IPS DF 4.7 (cell line): ENCODE measurements around the gene PDCD10.

Experiments used
- DNase-seq: peaks from one replicate; pipeline ENCODE4 v3.0.0-alpha.2; 2013; ENCODE audit warnings: low spot score; ENCODE audit errors: extremely low read depth

Gene PDCD10

DNA sequence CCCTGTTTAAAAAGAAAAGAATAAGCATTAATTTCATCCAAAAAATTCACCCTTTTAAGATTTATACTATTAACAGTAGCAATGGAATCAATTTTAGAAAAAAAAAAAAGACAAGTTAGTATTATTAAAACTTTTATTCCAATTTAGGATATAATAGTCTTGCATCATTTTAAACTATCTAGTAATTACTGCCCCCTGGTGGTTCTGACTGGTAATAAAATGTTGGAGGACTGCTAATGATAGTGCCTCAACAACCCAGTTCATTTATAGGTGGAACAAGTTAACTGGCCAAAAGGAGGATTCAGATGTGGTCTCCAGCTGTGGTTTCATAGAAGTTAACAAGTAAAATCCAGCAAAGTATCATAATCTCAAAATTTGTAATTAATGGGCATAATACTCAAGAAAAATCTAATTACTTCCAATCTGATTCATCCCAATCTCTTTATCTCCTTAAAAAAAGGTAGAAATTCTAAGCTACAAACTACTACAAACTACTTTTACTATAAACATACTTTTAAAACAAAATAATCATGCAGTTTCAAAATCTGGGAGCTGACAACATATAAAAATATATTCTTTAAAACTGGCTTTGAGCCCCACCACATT lies 50.2 kb downstream of the PDCD10 start:
- DNase-seq = no peak

DNA sequence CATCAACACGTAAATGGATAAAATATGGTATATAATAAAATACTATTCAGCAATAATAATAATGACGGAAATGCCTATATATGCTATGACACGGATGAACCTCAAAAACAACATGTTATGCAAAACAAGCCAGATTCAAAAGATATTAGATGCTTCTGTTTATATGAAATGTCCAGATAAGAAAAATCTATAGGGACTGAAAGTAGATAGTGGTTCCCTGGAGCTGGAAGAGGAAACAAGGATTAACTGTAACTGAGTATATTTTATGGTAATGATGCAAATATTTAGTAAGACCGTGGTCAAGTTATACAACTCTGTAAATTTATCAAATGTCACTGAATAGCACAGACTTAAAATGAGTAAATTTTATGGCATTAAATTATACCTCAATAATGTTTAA lies 55.2 kb downstream of the PDCD10 start:
- no peak for DNase-seq

DNA sequence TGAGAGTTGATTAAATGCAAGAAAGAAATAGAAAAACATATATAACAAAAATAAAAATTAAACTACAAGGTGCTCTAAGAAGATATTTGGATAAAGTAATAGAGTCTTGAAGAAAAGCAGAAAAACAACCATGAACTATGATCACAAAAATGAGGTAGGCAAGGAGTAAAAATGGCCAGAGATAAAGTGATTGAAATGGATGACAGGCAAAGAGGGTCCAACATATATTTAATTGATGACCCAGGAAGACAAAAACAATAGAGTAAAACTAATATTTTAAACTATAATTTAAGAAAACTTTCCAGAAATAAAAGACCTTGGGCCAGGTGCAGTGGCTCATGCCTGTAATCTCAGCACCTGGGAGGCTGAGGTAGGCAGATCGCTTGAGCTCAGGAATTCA lies 58.8 kb downstream of the PDCD10 start:
- DNase-seq = no peak

DNA sequence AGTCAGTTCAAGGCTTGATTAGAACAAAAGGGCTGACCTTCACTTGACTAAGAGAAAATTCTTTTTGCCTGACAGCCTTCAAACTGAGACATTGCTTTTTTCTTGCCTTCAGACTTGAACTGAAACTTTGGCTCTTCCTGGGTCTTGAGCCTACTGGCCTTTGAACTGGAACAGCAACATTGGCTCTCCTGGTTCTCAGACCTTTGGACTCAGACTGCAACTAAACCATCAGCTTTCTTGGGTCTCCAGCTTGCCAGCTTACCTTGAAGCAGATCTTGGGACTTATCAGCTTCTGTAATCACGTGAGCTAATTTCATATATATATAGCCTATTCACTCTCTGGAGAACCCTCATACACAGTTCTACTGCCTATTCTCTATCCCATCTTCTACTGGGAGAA lies 61.5 kb downstream of the PDCD10 start:
- DNase-seq = no peak

DNA sequence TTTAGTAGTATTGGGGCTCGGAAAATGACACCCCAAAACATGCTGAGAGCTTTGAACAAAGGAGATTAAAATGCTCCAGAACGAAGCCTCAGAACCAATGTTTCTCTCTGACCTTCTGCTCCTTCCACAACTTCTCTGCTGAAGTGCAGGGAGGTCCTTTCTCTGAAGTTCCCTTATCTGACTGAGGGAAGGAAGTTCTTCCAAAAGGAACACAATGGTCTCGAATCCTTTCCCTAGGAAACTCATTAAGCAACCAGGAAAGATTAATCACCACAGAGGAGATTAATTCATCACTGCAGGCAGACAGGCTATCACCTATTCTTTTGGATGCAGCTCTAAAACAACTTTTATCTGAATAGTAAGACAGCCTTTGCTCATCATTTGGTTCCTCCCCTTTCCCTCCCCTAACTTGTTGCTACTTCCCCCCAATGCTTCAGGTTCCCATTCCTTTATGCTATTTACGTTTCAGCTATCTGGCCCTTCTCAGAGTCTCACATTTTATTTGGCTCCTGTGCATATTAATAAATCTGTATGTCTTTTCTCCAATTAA lies 62.7 kb downstream of the PDCD10 start:
- no peak for DNase-seq

DNA sequence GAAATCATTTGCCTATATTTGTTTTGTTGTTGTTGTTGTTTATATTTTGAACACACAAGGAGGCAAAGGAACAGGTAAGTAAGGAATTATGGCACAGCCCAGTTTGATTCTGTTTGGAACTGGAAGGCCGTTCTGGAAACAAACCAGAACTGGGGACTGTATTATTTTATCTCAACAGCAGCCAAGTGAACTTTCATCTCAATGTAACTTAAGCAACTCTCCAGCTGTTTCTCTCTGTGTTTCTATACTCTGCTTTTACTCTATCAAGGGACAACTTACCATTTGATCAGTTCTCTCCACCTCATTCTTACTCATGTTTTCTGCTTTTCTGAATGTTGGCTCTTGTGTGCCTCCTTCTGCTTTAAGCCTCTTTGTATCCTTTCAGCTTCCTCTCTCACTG lies 65.0 kb downstream of the PDCD10 start:
- DNase-seq = no peak

DNA sequence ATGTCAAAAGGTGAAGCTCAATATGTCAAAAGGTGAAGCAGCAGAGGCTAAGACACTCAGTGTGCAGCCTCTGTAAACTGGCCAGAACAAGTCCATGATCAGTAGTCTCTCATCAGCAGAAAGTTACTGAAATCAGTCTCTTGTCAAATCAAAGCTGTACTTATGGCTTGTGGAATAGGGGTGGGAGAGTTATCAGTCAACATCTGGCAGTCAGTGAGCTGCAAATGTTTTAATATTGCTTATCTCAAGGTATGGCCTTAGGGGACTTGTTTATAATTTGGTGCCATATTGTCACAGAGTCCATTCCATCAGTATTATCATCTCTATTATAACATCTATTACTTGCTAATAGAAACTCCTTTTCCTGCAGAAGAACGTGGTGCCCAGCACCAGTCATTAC lies 66.0 kb downstream of the PDCD10 start:
- DNase-seq = no peak

DNA sequence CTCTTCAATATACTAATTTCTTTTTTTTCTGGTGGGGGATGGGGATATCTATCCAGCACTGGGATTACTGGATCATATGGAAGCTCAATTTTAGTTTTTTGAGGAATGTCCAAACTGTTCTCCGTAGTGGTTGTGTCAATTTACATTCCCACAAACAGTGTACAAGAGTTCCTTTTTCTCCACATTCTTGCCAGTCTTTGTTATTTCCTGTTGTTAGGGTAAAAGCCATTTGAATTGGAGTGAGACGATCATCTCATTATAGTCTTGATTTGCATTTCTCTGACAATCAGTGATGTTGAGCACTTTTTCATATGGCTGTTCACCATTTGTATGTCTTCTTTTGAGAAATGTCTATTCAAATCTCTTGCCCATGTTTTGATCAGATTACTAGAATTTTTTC lies 68.1 kb downstream of the PDCD10 start:
- DNase-seq = no peak

DNA sequence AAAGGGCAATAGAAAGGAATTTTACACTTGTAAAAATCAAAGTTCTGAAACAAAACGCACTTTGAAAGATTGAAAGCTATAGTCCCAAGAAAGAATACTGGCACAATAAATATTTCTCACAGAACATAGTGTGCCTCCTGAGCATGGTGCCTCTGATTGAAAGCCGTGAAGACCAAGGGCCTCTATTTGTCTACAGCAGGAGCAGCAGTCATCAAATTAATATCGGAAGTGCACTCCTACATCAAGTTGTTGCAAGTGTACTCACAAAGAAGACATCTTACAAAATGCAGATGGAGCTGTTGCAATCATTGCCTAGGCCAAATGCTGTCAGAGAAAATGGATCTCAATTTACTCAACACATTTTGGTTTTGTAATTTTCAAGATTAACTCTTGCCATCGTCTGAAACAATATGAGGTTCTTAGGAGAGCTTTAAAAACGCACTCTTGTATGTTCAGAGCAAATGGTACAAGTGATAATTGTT lies 71.7 kb downstream of the PDCD10 start:
- DNase-seq = no peak

DNA sequence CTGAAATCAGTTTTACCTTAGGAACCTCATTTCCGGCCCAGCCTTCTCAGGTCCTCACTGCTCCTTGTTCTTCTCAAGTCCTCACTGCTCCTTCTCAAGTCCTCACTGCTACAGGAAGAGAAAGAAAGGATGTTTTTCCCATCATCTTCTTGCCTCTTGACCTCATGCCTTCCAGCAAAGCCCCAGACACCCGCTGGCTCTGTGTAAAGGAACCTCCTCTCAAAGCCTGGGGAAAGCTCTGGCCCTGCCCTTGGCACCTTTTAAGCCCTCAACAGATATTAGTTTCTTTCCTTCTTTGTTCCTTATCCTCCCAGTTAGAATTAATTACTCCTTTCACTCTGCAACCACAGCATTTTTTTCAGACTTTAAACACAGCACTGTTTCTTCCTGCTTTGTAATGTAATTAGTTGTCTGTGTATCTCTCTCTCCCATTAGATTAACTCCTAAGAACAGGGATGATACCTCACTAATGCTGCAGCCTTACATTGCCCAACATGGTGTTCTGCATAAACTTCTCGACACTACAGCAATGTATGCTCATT lies 76.9 kb downstream of the PDCD10 start:
- no peak for DNase-seq

DNA sequence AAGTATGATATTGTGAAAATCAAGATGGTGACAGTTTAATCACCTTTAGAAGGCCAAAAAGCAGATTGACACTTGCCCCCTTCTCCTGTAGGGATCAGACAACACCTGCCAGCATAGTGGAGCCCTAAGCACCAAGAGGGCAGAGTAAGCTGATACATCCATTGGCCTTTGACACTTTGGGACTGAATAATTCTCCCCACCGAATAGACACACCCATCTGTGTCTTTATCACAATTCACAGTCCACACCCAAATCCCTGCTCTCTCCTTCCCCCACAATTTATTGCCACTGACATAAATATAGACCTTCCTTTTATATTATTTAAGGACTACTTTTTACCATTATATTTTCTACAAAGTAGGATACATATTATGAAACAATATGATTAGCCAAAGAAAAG lies 77.9 kb downstream of the PDCD10 start:
- no peak for DNase-seq

DNA sequence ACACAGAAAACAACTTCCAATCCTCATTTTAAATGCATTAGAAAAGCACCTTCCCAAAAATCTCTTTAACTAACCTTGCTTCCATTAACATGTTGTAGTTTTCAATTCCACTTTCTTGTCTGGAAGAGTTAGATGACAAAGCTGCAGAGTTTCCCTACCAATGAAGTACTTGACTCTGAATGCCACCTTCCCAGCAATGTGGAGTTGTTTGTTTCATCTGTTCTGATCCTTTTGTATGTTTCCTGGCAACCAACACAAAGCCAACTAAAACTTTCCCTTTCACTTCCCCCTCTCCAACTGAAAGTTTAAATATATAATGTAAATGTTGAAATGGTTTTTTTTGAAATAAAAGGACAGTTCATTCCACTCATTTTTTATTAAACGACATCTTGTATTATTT lies 80.9 kb downstream of the PDCD10 start, which contains the start of gene WDR49:
Gene WDR49, minus strand, starts transcription at position 183 of the 400 bp plus-strand sequence. CDS start 517 bp downstream, outside the sequence.
- DNase-seq = peak; percentile 85

DNA sequence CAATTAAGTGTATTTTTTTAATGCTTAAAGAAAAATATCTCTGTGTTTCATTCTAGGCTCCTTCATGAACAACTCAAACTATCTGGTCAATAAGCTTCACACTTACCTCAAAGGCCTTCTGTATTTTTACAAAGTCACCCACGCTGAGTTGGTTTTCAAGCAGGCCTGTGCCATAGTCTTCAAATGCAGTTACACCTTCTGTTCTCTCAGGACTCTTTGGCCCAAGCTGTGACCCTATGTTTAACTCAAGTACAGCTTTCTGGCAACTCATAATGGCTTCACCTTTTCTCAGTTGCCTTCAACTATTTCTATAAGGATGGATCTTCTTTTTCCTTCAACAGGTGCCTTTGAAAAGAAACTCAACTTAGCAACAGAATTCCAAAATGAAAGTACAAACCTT lies 81.5 kb downstream of the PDCD10 start:
- DNase-seq = no peak

DNA sequence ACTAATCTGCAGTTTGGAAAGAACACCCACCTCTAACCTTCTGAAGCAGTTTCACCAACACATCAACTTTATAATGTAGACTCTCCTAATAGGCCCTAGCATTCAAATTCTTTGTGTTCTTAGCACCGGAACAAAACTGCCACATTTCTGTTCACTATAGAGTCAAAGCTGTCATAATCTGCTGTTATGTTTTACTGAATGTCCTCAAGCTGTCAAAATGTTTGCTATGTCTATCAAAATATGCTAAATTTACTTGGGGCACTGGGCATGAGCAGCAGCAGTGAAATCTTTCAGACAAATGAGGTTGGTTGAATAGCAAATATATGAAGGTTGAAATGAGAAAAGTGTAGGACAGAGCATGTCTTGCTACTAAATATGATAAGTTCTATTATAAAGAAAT lies 82.9 kb downstream of the PDCD10 start:
- DNase-seq = no peak

DNA sequence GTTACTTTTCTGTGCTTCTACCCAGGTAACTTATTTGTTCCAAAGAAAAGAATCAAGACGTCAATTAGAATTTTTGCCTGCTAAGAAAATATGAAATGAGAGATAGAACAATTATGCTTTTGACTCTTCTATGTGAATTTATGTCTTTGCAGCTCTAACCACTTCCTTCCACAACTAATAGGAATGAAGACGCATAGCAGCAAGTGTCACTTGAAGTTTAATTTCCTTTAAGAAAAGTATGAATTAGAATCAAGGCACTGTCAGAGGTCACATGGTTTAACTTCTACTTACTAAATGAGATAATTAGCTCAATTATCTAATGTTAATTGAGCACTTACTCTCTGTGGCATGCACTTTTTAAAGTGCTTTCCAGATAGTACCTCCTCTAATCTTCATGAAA lies 84.2 kb downstream of the PDCD10 start:
- DNase-seq = no peak

DNA sequence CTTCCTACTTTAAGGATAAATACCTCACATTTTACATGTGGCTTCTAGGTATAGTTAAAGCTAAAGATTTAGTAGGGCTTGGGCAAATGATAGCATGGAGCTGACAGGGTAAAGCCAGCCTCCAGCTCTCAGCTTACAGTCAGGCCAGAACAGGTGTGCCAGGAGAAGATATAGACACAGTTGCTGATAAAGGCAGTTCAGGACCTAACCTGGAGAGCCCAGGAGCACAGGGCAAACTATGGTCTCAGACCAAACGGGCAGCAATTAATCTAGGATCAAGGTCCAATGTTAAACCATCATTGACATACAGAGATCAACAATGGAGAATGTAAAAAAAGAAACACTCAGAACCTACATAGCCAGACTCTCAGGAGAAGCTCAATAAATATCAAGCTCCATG lies 84.9 kb downstream of the PDCD10 start:
- DNase-seq = no peak

DNA sequence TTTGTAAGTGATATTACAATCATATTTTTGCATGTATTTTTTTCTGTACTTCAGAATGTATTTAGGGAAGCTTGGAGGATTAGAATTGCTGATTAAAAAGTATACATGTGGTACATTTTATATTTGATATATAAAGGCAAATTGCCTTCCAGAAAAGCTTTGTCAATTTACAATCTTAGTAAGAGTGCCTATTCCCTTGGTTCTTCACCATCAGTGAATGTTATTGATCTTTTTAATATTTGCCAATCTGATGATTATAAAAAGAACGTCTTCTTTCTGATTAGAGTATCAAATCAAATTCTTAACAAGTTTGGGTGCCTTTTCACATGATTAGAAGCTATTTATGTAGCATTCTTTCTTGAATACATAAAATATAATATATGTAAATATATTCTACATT lies 90.1 kb downstream of the PDCD10 start:
- DNase-seq = no peak
